GM12891 (cell line): ENCODE results near the gene HMGN4.

Experiments
- PAX5 ChIP-seq: IDR thresholded peaks from 2 replicates; pipeline ENCODE4 v1.6.1; 2011; ENCODE audit warnings: low read length, moderate library complexity, mild to moderate bottlenecking; ENCODE audit not compliant: insufficient read depth, severe bottlenecking
- POLR2A ChIP-seq: IDR thresholded peaks from 2 replicates; pipeline ENCODE4 v1.6.1; 2011; ENCODE audit warnings: low read depth, low read length, control low read depth
- POLR2AphosphoS5 ChIP-seq: IDR thresholded peaks from 2 replicates; pipeline ENCODE4 v1.6.1; 2011; ENCODE audit warnings: low read depth, low read length, control low read depth
- POU2F2 ChIP-seq: IDR thresholded peaks from 2 replicates; pipeline ENCODE4 v1.6.1; 2011; ENCODE audit warnings: low read depth, mild to moderate bottlenecking, control low read depth, low read length, moderate library complexity
- SPI1 ChIP-seq: IDR thresholded peaks from 2 replicates; pipeline ENCODE4 v1.6.1; 2011; ENCODE audit warnings: low read depth, low read length, control low read depth
- TAF1 ChIP-seq: IDR thresholded peaks from 2 replicates; pipeline ENCODE4 v1.6.1; 2011; ENCODE audit warnings: low read depth, low read length, control low read depth

GRCh38 chr6:26578279-26578678 is 40.1 kb downstream of the HMGN4 start:
- TF ChIP-seq POU2F2 (no peak), POLR2A (no peak), TAF1 (no peak), POLR2AphosphoS5 (no peak), SPI1 (no peak), PAX5 (no peak)
